SU-DHL-6 (cell line): ENCODE data around the gene ISYNA1.

Source experiments
- EZH2phosphoT487 ChIP-seq: fragments of 200-600 bp; sonication (generic), shearing (Covaris generic); conservative IDR thresholded peaks from 2 replicates; pipeline ENCODE4 v1.6.1; 2018; ENCODE audit warnings: mild to moderate bottlenecking, antibody characterized with exemption, low read length, moderate library complexity, mixed read lengths
- TF ChIP-seq, protein P1 (sequence below): fragments of 200-600 bp; sonication (generic); IDR thresholded peaks from one replicate; pipeline ENCODE4 v1.5.1; 2017; ENCODE audit warnings: antibody characterized with exemption, mild to moderate bottlenecking, low read length, moderate library complexity; ENCODE audit not compliant: insufficient read depth, poor library complexity, severe bottlenecking

DNA sequence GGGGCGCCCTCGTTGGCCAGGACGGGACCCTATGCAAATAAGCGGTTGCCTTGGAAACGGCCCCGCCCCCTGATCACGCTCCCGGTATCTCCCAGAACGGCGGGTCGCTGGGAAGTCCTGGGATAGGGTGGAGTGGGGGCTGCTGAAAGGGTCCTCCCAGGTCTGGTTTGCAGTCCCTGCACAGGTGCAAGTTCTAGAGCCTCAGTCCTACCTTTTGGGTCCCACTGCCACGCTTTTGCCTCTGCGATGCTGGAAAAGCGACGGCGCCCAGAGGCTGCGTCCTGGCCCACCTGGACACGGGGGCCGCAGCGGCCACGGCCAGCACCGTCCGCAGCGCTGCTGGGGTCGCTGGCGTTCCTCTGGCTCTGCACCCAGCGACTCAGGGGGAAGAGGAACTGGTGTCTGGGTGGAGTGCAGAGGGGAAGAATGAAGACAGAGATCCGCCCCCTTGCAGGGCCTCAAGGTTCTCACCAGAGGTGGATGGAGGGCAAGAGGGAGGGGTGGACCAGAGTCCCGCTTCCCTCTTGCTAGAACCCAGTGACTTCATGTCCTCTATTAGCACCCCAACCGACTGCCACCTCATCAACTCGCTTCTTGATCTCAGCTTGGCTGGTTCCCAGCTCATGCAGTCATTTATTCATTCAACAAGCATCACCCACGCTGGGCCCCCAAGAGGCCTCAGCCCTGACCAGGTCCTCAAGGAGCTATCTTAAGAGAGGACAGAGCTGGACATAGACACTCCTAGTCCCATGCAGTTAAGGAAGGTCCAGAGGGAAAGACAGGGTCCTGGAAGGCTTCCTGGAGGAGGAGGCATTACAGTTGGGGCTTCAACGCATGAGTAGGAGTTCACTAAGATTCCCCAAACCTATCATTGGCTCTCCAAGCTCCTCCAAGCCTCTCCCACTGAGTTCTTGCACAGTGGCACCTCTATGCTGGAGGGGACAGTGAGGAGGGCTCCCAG is 40.4 kb downstream of the ISYNA1 start, which contains the start of gene LRRC25:
- TF ChIP-seq, protein P1, sequence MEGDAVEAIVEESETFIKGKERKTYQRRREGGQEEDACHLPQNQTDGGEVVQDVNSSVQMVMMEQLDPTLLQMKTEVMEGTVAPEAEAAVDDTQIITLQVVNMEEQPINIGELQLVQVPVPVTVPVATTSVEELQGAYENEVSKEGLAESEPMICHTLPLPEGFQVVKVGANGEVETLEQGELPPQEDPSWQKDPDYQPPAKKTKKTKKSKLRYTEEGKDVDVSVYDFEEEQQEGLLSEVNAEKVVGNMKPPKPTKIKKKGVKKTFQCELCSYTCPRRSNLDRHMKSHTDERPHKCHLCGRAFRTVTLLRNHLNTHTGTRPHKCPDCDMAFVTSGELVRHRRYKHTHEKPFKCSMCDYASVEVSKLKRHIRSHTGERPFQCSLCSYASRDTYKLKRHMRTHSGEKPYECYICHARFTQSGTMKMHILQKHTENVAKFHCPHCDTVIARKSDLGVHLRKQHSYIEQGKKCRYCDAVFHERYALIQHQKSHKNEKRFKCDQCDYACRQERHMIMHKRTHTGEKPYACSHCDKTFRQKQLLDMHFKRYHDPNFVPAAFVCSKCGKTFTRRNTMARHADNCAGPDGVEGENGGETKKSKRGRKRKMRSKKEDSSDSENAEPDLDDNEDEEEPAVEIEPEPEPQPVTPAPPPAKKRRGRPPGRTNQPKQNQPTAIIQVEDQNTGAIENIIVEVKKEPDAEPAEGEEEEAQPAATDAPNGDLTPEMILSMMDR, result no peak
- no peak for TF ChIP-seq EZH2phosphoT487
